ENCODE results near the gene BMP5. TPM values are rescaled to one million over a fixed set of nuclear protein-coding genes. Genes with fewer than 3 reads are reported as not detected.

Gene BMP5
- total and polyA plus RNA-seq, 2 of the 8 experiments (the other 6 are each of a cell fraction or from before 2014, with no cell fraction given): 0.02 TPM; not detected in 1

DNA sequence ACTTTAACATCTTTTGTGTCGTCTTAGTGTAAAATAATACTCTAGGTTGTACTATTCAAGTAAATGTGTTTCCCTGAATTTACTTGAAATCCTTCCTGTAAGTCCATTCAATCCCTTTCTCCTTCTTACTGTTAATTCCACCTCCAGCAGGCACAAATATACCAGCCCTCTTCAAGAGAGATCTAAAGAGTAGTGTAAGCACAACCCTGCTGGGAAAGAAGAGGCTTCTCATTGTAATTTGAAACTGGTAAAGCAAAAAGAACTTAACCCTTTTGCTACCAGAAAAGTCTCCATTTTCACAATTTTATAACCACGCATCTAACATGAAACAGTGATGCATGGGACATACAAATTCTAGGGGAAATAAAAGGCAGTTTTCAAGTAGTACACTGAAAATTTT lies at the start of gene BMP5 (continued):
- TF ChIP-seq, protein P1, sequence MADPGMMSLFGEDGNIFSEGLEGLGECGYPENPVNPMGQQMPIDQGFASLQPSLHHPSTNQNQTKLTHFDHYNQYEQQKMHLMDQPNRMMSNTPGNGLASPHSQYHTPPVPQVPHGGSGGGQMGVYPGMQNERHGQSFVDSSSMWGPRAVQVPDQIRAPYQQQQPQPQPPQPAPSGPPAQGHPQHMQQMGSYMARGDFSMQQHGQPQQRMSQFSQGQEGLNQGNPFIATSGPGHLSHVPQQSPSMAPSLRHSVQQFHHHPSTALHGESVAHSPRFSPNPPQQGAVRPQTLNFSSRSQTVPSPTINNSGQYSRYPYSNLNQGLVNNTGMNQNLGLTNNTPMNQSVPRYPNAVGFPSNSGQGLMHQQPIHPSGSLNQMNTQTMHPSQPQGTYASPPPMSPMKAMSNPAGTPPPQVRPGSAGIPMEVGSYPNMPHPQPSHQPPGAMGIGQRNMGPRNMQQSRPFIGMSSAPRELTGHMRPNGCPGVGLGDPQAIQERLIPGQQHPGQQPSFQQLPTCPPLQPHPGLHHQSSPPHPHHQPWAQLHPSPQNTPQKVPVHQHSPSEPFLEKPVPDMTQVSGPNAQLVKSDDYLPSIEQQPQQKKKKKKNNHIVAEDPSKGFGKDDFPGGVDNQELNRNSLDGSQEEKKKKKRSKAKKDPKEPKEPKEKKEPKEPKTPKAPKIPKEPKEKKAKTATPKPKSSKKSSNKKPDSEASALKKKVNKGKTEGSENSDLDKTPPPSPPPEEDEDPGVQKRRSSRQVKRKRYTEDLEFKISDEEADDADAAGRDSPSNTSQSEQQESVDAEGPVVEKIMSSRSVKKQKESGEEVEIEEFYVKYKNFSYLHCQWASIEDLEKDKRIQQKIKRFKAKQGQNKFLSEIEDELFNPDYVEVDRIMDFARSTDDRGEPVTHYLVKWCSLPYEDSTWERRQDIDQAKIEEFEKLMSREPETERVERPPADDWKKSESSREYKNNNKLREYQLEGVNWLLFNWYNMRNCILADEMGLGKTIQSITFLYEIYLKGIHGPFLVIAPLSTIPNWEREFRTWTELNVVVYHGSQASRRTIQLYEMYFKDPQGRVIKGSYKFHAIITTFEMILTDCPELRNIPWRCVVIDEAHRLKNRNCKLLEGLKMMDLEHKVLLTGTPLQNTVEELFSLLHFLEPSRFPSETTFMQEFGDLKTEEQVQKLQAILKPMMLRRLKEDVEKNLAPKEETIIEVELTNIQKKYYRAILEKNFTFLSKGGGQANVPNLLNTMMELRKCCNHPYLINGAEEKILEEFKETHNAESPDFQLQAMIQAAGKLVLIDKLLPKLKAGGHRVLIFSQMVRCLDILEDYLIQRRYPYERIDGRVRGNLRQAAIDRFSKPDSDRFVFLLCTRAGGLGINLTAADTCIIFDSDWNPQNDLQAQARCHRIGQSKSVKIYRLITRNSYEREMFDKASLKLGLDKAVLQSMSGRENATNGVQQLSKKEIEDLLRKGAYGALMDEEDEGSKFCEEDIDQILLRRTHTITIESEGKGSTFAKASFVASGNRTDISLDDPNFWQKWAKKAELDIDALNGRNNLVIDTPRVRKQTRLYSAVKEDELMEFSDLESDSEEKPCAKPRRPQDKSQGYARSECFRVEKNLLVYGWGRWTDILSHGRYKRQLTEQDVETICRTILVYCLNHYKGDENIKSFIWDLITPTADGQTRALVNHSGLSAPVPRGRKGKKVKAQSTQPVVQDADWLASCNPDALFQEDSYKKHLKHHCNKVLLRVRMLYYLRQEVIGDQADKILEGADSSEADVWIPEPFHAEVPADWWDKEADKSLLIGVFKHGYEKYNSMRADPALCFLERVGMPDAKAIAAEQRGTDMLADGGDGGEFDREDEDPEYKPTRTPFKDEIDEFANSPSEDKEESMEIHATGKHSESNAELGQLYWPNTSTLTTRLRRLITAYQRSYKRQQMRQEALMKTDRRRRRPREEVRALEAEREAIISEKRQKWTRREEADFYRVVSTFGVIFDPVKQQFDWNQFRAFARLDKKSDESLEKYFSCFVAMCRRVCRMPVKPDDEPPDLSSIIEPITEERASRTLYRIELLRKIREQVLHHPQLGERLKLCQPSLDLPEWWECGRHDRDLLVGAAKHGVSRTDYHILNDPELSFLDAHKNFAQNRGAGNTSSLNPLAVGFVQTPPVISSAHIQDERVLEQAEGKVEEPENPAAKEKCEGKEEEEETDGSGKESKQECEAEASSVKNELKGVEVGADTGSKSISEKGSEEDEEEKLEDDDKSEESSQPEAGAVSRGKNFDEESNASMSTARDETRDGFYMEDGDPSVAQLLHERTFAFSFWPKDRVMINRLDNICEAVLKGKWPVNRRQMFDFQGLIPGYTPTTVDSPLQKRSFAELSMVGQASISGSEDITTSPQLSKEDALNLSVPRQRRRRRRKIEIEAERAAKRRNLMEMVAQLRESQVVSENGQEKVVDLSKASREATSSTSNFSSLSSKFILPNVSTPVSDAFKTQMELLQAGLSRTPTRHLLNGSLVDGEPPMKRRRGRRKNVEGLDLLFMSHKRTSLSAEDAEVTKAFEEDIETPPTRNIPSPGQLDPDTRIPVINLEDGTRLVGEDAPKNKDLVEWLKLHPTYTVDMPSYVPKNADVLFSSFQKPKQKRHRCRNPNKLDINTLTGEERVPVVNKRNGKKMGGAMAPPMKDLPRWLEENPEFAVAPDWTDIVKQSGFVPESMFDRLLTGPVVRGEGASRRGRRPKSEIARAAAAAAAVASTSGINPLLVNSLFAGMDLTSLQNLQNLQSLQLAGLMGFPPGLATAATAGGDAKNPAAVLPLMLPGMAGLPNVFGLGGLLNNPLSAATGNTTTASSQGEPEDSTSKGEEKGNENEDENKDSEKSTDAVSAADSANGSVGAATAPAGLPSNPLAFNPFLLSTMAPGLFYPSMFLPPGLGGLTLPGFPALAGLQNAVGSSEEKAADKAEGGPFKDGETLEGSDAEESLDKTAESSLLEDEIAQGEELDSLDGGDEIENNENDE (IDR thresholded peaks at IDR 0.05; ENCODE audit: insufficient replicate concordance, low read length): peak; percentile 74
- TF ChIP-seq SIX5 (IDR thresholded peaks at IDR 0.05; ENCODE audit: low read depth, low read length) (0 out of 2 replicates have a peak, but pooled peaks have one; percentile 32), BACH1 (IDR thresholded peaks at IDR 0.05; ENCODE audit: low read length) (no peak)
